OCI-LY7 (cell line): ENCODE measurements around the gene TIMMDC1. TPM values are rescaled to one million over a fixed set of nuclear protein-coding genes. Genes with fewer than 3 reads are reported as not detected.

Experiments used
- BruUV-seq: library from RNA; stranded (reverse); fragments of 400-500 nt; replicated peaks from 2 replicates; lab custom pipeline; 2021; lab: Mats Ljungman, UMichigan
- CTCF ChIA-PET: fragments of 300-600 bp; sonication (Branson Sonifier 250); formaldehyde crosslinking; loops from one replicate; lab custom pipeline; 2022; ENCODE audit warnings: antibody characterized with exemption; ENCODE audit not compliant: unreplicated experiment; lab: Charles Lee
- POLR2A ChIA-PET: fragments of 300-600 bp; sonication (Branson Sonifier 250); formaldehyde crosslinking; loops from one replicate; lab custom pipeline; 2022; ENCODE audit warnings: antibody characterized with exemption; lab: Charles Lee
- DNase-seq: peaks from one replicate; pipeline ENCODE4 v3.0.0-alpha.2; 2015; ENCODE audit warnings: low spot score
- H2AFZ ChIP-seq: fragments of 200-600 bp; sonication (generic), shearing (Covaris generic); 2 replicates; pipeline ENCODE4 v1.6.1; 2014; ENCODE audit warnings: mild to moderate bottlenecking, antibody characterized with exemption, low read length, moderate library complexity
- H3K27ac ChIP-seq: fragments of 200-600 bp; sonication (generic); 2 replicates; pipeline ENCODE4 v1.5.1; 2014; ENCODE audit warnings: mixed run types, low read depth, mild to moderate bottlenecking, moderate library complexity, low read length, inconsistent platforms; ENCODE audit not compliant: poor library complexity, severe bottlenecking
- H3K36me3 ChIP-seq: fragments of 200-600 bp; sonication (generic); 2 replicates; pipeline ENCODE4 v1.6.1; 2014; ENCODE audit warnings: mild to moderate bottlenecking, antibody characterized with exemption, low read length, moderate library complexity, mixed read lengths; ENCODE audit not compliant: insufficient read depth
- H3K4me1 ChIP-seq: fragments of 200-600 bp; sonication (generic); 2 replicates; pipeline ENCODE4 v1.5.1; 2014; ENCODE audit warnings: mild to moderate bottlenecking, low read length; ENCODE audit not compliant: insufficient read depth, poor library complexity, severe bottlenecking
- H3K4me2 ChIP-seq: fragments of 200-600 bp; sonication (generic); 2 replicates; pipeline ENCODE4 v1.6.1; 2014; ENCODE audit warnings: mild to moderate bottlenecking, low read length
- H3K4me3 ChIP-seq: fragments of 200-600 bp; sonication (generic); 2 replicates; pipeline ENCODE4 v1.5.1; 2014; ENCODE audit warnings: mild to moderate bottlenecking, low read depth, low read length; ENCODE audit not compliant: poor library complexity, severe bottlenecking
- H3K79me2 ChIP-seq: fragments of 200-600 bp; sonication (generic); 2 replicates; pipeline ENCODE4 v1.6.1; 2016; ENCODE audit warnings: low read depth, mild to moderate bottlenecking, low read length, moderate library complexity, mixed read lengths; ENCODE audit not compliant: insufficient read depth
- H3K9me2 ChIP-seq: fragments of 200-600 bp; sonication (generic); 2 replicates; pipeline ENCODE4 v1.6.1; 2016; ENCODE audit warnings: mild to moderate bottlenecking, low read length, mixed read lengths; ENCODE audit not compliant: insufficient read depth
- H3K9me3 ChIP-seq: fragments of 200-600 bp; sonication (generic); 2 replicates; pipeline ENCODE4 v1.6.1; 2014; ENCODE audit warnings: mild to moderate bottlenecking, mixed run types, low read length, mixed read lengths
- H4K20me1 ChIP-seq: fragments of 200-600 bp; sonication (generic); 2 replicates; pipeline ENCODE4 v1.6.1; 2014; ENCODE audit warnings: mild to moderate bottlenecking, antibody characterized with exemption, low read length, moderate library complexity, mixed read lengths; ENCODE audit not compliant: insufficient read depth
- EZH2phosphoT487 ChIP-seq: fragments of 200-600 bp; sonication (generic); IDR thresholded peaks from 2 replicates; pipeline ENCODE4 v1.6.1; 2018; ENCODE audit warnings: low read depth, borderline replicate concordance, mild to moderate bottlenecking, mixed run types, antibody characterized with exemption, low read length, moderate library complexity, mixed read lengths
- intact Hi-C: fragments of 100-400 bp; cut with micrococcal nuclease; formaldehyde crosslinking; loops from one replicate; pipeline ENCODE4 v1.10.0; 2022; ENCODE audit not compliant: unreplicated experiment
- total RNA-seq, 2 experiments: library from RNA; depleted of rRNA in 1 of 2; stranded (reverse); fragments of >200 nt in 1 of 2; shearing (Covaris generic) in 1 of 2; gene quantifications; 2 replicates each; pipeline ENCODE4 v1.2.3, GENCODE V29; 2014 to 2022
- TF ChIP-seq, protein P1 (sequence below): fragments of 200-600 bp; sonication (generic); conservative IDR thresholded peaks from 2 replicates; pipeline ENCODE4 v1.5.1; 2014; ENCODE audit warnings: mild to moderate bottlenecking, antibody characterized with exemption, low read length, moderate library complexity, mixed read lengths

The TIMMDC1 gene
- total RNA-seq, 2 experiments from 2014 or later: 61.0 to 92.9 TPM

DNA sequence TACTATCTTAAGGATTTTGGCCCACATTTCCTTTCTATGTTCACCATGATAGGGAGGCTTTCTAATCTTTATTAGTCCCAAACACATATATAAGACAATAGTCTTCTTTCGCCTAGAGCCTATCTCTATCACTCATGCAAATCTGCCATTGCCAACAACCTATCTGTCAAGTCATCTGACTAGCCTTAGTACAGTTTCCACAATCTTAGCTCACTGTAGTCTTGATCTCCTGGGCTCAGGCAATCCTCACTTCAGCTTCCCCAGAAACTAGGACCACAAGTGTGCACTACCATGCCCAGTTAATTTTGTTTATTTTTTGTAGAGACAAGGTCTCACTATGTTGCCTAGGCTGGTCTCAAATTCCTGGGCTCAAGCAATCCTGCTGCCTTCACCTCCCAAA lies 41.9 kb upstream of the TIMMDC1 start:
- no peaks in the 10 kb centered on the region for H3K9me2 ChIP-seq
- no peak overlapping the region for H2AFZ ChIP-seq
- DNase-seq: no peak
- intact Hi-C loops: no loop called here
- H3K4me3 ChIP-seq: no peak overlapping the region
- CTCF ChIA-PET: no interaction called here
- no peaks in the 10 kb centered on the region for H4K20me1 ChIP-seq
- no peaks in the 10 kb centered on the region for H3K9me3 ChIP-seq
- TF ChIP-seq, protein P1, sequence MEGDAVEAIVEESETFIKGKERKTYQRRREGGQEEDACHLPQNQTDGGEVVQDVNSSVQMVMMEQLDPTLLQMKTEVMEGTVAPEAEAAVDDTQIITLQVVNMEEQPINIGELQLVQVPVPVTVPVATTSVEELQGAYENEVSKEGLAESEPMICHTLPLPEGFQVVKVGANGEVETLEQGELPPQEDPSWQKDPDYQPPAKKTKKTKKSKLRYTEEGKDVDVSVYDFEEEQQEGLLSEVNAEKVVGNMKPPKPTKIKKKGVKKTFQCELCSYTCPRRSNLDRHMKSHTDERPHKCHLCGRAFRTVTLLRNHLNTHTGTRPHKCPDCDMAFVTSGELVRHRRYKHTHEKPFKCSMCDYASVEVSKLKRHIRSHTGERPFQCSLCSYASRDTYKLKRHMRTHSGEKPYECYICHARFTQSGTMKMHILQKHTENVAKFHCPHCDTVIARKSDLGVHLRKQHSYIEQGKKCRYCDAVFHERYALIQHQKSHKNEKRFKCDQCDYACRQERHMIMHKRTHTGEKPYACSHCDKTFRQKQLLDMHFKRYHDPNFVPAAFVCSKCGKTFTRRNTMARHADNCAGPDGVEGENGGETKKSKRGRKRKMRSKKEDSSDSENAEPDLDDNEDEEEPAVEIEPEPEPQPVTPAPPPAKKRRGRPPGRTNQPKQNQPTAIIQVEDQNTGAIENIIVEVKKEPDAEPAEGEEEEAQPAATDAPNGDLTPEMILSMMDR: no peak
- TF ChIP-seq EZH2phosphoT487: no peak
- peaks cover 2% of the 10 kb centered on the region for H3K4me1 ChIP-seq
- peaks cover 97% of the 10 kb centered on the region for H3K36me3 ChIP-seq
- no peak overlapping the region for H3K4me2 ChIP-seq
- H3K27ac ChIP-seq: no peak overlapping the region
- H3K79me2 ChIP-seq: peaks cover 7% of the 10 kb centered on the region; the same call in 1 of the 2 replicates
- POLR2A ChIA-PET: interaction anchor here (1.3 kb wide), 1 partner anchor 41 kb away, joined by 3 read pairs; no protein-coding TSS in a partner anchor
- no TSS peak for BruUV-seq

DNA sequence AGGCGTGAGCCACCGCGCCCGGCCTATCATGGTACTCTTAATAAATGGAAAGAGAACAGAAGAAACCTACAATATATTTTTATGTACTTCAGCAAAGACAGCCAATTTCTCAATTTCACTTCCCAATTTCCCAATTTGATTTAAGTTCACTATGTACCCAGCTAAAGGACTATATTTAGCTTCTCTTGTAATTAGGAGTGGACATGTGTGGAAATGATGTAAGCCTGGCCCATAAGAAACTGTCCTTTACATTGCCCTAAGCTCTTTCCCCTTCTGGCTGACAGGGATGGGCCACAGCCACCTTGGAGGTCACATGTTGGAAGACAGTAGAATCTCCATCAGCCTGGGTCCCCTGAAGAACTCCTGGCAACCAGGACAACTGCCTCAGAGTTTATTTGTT lies 41.1 kb upstream of the TIMMDC1 start:
- no peak for TF ChIP-seq EZH2phosphoT487
- TF ChIP-seq, protein P1: no peak
- CTCF ChIA-PET: no interaction called here
- Histone ChIP-seq H3K36me3 (peaks cover 96% of the 10 kb centered on the region), H3K4me1 (peaks cover 9% of the 10 kb centered on the region), H3K9me2 (no peaks in the 10 kb centered on the region), H3K27ac (no peak overlapping the region), H3K9me3 (no peaks in the 10 kb centered on the region), H3K4me2 (no peak overlapping the region), H3K79me2 (peaks cover 15% of the 10 kb centered on the region; the same call in 1 of the 2 replicates), H3K4me3 (no peak overlapping the region), H2AFZ (no peak overlapping the region), H4K20me1 (no peaks in the 10 kb centered on the region)
- intact Hi-C loops: no loop called here
- POLR2A ChIA-PET: no interaction called here
- BruUV-seq: no TSS peak
- no peak for DNase-seq
